Neural cell (in vitro differentiated cells): Measurements from ENCODE around the gene AQP12A.

Source experiments
- EZH2 ChIP-seq: fragments of 200-600, 300-800 bp; shearing (Covaris generic), sonication (generic); IDR thresholded peaks from 2 replicates; pipeline ENCODE4 v1.6.1; 2014; ENCODE audit warnings: antibody characterized with exemption, low read length, borderline replicate concordance, mild to moderate bottlenecking; ENCODE audit not compliant: insufficient read depth, poor library complexity, severe bottlenecking
- MXI1 ChIP-seq: fragments of 450-650 bp; conservative IDR thresholded peaks from 2 replicates; pipeline ENCODE4 v1.6.1; 2014; ENCODE audit warnings: antibody characterized with exemption, mild to moderate bottlenecking; ENCODE audit not compliant: poor library complexity, severe bottlenecking
- TAF1 ChIP-seq: IDR thresholded peaks from 2 replicates; pipeline ENCODE4 v1.6.1; 2012; ENCODE audit warnings: low read depth
- TF ChIP-seq, protein P1 (sequence below): fragments of 450-650 bp; IDR thresholded peaks from 2 replicates; pipeline ENCODE4 v1.5.1; 2014; ENCODE audit warnings: antibody characterized with exemption, mild to moderate bottlenecking, moderate library complexity; ENCODE audit not compliant: poor library complexity, severe bottlenecking

DNA sequence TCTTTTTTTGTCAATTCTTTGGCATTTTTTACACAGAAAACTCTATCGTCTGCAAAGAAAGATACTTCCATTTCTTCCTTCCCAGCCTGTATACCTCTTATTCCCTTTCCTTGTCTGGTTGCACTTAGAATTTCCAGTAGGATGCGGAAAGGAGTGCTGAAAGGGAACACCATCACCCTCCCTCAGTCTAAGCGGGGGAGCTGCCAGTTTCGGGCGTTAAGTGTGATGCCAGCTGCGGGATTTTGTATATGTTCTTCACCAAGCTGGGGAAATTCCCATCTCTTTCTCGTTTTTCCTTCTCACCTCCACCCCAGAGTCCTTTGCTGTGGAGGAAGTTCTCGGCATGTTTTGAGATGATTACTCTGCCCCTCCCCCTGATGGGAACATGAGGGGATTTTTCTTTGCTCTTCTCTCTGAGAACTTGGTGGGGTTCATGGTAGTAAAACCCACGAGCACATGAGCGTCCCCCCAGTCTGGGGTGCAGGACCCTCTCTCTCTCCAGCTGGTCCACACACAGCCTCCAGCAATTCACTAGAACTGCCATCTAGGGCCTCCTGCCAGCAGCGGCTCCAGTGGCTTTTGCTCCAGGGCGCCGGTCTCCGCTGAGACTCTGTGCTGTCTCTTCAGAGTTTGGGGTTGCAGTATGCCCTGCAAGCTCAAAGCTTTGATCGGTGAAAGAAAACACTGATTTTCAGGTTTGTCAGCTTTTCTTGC, 15.5 kb downstream of the AQP12A start:
- no peak for TF ChIP-seq MXI1
- TF ChIP-seq EZH2: no peak
- TF ChIP-seq, protein P1, sequence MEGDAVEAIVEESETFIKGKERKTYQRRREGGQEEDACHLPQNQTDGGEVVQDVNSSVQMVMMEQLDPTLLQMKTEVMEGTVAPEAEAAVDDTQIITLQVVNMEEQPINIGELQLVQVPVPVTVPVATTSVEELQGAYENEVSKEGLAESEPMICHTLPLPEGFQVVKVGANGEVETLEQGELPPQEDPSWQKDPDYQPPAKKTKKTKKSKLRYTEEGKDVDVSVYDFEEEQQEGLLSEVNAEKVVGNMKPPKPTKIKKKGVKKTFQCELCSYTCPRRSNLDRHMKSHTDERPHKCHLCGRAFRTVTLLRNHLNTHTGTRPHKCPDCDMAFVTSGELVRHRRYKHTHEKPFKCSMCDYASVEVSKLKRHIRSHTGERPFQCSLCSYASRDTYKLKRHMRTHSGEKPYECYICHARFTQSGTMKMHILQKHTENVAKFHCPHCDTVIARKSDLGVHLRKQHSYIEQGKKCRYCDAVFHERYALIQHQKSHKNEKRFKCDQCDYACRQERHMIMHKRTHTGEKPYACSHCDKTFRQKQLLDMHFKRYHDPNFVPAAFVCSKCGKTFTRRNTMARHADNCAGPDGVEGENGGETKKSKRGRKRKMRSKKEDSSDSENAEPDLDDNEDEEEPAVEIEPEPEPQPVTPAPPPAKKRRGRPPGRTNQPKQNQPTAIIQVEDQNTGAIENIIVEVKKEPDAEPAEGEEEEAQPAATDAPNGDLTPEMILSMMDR: no peak
- TF ChIP-seq TAF1: no peak
